Measurements from ENCODE around the gene GNB1L. TPM values are rescaled to one million over a fixed set of nuclear protein-coding genes. Genes with fewer than 3 reads are reported as not detected.

Gene GNB1L
- total RNA-seq, 1 experiment from 2014 or later, result 27.0 TPM

- H3F3A ChIP-seq (ENCODE audit: low read length, unreplicated experiment), result no peaks in the 10 kb centered on the region
- ATAC-seq (no peak), DNase-seq (no peak)
- no peak overlapping the region for H3K4me2 ChIP-seq (ENCODE audit: low read length)
- TF ChIP-seq, protein P1, sequence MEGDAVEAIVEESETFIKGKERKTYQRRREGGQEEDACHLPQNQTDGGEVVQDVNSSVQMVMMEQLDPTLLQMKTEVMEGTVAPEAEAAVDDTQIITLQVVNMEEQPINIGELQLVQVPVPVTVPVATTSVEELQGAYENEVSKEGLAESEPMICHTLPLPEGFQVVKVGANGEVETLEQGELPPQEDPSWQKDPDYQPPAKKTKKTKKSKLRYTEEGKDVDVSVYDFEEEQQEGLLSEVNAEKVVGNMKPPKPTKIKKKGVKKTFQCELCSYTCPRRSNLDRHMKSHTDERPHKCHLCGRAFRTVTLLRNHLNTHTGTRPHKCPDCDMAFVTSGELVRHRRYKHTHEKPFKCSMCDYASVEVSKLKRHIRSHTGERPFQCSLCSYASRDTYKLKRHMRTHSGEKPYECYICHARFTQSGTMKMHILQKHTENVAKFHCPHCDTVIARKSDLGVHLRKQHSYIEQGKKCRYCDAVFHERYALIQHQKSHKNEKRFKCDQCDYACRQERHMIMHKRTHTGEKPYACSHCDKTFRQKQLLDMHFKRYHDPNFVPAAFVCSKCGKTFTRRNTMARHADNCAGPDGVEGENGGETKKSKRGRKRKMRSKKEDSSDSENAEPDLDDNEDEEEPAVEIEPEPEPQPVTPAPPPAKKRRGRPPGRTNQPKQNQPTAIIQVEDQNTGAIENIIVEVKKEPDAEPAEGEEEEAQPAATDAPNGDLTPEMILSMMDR (conservative IDR thresholded peaks at IDR 0.05; ENCODE audit: low read depth, low read length), result no peak
- TF ChIP-seq EZH2phosphoT487 (IDR thresholded peaks at IDR 0.05; ENCODE audit: borderline replicate concordance, low read length) (no peak), EZH2 (IDR thresholded peaks at IDR 0.05; ENCODE audit: low read length, unreplicated experiment) (no peak)
- H3K27me3 ChIP-seq (ENCODE audit: low read length), result no peaks in the 10 kb centered on the region
- H2AFZ ChIP-seq (ENCODE audit: low read length), result no peak overlapping the region
- H3K9me2 ChIP-seq (replicated peaks; ENCODE audit: low read length), result no peaks in the 10 kb centered on the region
- ChIA-PET POLR2A (ENCODE audit: unreplicated experiment) (no interaction called here), CTCF (no interaction called here)
- BruUV-seq (replicated peaks), result no TSS peak
- H4K20me1 ChIP-seq (ENCODE audit: low read length), result no peaks in the 10 kb centered on the region
- H3K36me3 ChIP-seq (ENCODE audit: low read depth, low read length), result no peaks in the 10 kb centered on the region
- intact Hi-C loops (cut with micrococcal nuclease), result no loop called here
- no peaks in the 10 kb centered on the region for H3K9me3 ChIP-seq (ENCODE audit: low read length)
- no peak overlapping the region for H3K9ac ChIP-seq (ENCODE audit: low read length)
- H3K79me2 ChIP-seq (ENCODE audit: low read length), result no peaks in the 10 kb centered on the region
- no peaks in the 10 kb centered on the region for H3K4me1 ChIP-seq (ENCODE audit: insufficient read depth, low read length)
- H3K27ac ChIP-seq (ENCODE audit: low read length), result no peak overlapping the region
- no peak overlapping the region for H3K4me3 ChIP-seq (ENCODE audit: low read length)
Measured at GRCh38 chr22:19864538-19865106, 9.9 kb upstream of the GNB1L start.

DNA sequence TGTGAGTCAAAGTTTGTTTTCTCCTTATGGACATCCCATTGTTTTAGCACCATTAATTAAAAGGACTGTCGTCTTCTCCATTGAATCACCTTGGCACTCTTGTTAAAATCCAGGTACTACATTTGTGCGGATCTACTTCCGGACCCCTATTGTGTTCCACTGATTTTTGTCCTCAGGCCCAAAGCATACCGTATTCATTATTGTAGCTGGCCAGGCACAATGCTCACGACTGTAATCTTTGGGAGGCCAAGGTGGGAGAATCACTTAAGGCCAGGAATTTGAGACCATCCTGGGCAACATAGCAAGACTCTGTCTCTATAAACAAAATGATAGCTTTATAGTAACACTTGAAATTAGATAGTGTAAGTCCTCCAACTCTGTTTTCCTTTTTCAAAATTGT is 8.9 kb upstream of the GNB1L start:
- Histone ChIP-seq H3K4me1 (ENCODE audit: insufficient read depth, low read length) (no peaks in the 10 kb centered on the region), H3K9me3 (ENCODE audit: low read length) (no peaks in the 10 kb centered on the region), H3K27me3 (ENCODE audit: low read length) (no peaks in the 10 kb centered on the region), H3K79me2 (ENCODE audit: low read length) (no peaks in the 10 kb centered on the region), H3K4me2 (ENCODE audit: low read length) (no peak overlapping the region), H3K4me3 (ENCODE audit: low read length) (no peak overlapping the region), H4K20me1 (ENCODE audit: low read length) (no peaks in the 10 kb centered on the region), H3F3A (ENCODE audit: low read length, unreplicated experiment) (no peaks in the 10 kb centered on the region), H3K9ac (ENCODE audit: low read length) (no peak overlapping the region), H3K9me2 (replicated peaks; ENCODE audit: low read length) (no peaks in the 10 kb centered on the region), H3K36me3 (ENCODE audit: low read depth, low read length) (no peaks in the 10 kb centered on the region), H3K27ac (ENCODE audit: low read length) (no peak overlapping the region), H2AFZ (ENCODE audit: low read length) (no peak overlapping the region)
- TF ChIP-seq EZH2phosphoT487 (IDR thresholded peaks at IDR 0.05; ENCODE audit: borderline replicate concordance, low read length) (no peak), EZH2 (IDR thresholded peaks at IDR 0.05; ENCODE audit: low read length, unreplicated experiment) (no peak)
- TF ChIP-seq, protein P1 (conservative IDR thresholded peaks at IDR 0.05; ENCODE audit: low read depth, low read length), result no peak
- ATAC-seq (no peak), DNase-seq (no peak)
- CTCF ChIA-PET, result no interaction called here
- POLR2A ChIA-PET (ENCODE audit: unreplicated experiment), result no interaction called here
- intact Hi-C loops (cut with micrococcal nuclease), result no loop called here
- no TSS peak for BruUV-seq (replicated peaks)

GRCh38 chr22:19862619-19863246 is 8.1 kb upstream of the GNB1L start:
- H3K36me3 ChIP-seq (ENCODE audit: low read depth, low read length), result no peaks in the 10 kb centered on the region
- no peak for TF ChIP-seq EZH2phosphoT487 (IDR thresholded peaks at IDR 0.05; ENCODE audit: borderline replicate concordance, low read length)
- TF ChIP-seq, protein P1 (conservative IDR thresholded peaks at IDR 0.05; ENCODE audit: low read depth, low read length), result no peak
- TF ChIP-seq EZH2 (IDR thresholded peaks at IDR 0.05; ENCODE audit: low read length, unreplicated experiment), result no peak
- H4K20me1 ChIP-seq (ENCODE audit: low read length), result no peaks in the 10 kb centered on the region
- no peaks in the 10 kb centered on the region for H3K9me2 ChIP-seq (replicated peaks; ENCODE audit: low read length)
- H3K27ac ChIP-seq (ENCODE audit: low read length), result no peak overlapping the region
- H3K79me2 ChIP-seq (ENCODE audit: low read length), result no peaks in the 10 kb centered on the region
- H3K9ac ChIP-seq (ENCODE audit: low read length), result no peak overlapping the region
- no peaks in the 10 kb centered on the region for H3F3A ChIP-seq (ENCODE audit: low read length, unreplicated experiment)
- H3K4me2 ChIP-seq (ENCODE audit: low read length), result no peak overlapping the region
- no TSS peak for BruUV-seq (replicated peaks)
- no peak overlapping the region for H2AFZ ChIP-seq (ENCODE audit: low read length)
- no peaks in the 10 kb centered on the region for H3K4me1 ChIP-seq (ENCODE audit: insufficient read depth, low read length)
- H3K9me3 ChIP-seq (ENCODE audit: low read length), result no peaks in the 10 kb centered on the region
- ATAC-seq (no peak), DNase-seq (no peak)
- H3K4me3 ChIP-seq (ENCODE audit: low read length), result no peak overlapping the region
- CTCF ChIA-PET, result no interaction called here
- intact Hi-C loops (cut with micrococcal nuclease), result no loop called here
- POLR2A ChIA-PET (ENCODE audit: unreplicated experiment), result no interaction called here
- no peaks in the 10 kb centered on the region for H3K27me3 ChIP-seq (ENCODE audit: low read length)
